Keratinocyte (primary cell): ENCODE data around the gene FUT7. TPM values are rescaled to one million over a fixed set of nuclear protein-coding genes. Genes with fewer than 3 reads are reported as not detected.

Experiments used
- DNase-seq: peaks from one replicate; pipeline ENCODE4 v3.0.0-alpha.2; 2011; ENCODE audit warnings: low read depth, missing footprints, low spot score
- FAIRE-seq: peaks from 2 replicates; lab custom pipeline; 2011; peaks lifted over from hg19 to GRCh38; lab: Jason Lieb, UNC
- H2AFZ ChIP-seq: 2 replicates; pipeline ENCODE4 v1.6.0; 2012; ENCODE audit warnings: low read length, control low read depth, inconsistent platforms; ENCODE audit not compliant: control insufficient read depth
- H3K27ac ChIP-seq: 2 replicates; pipeline ENCODE4 v1.5.1; 2011; ENCODE audit warnings: low read length; ENCODE audit not compliant: control insufficient read depth, insufficient read depth
- H3K27me3 ChIP-seq: 3 replicates; pipeline ENCODE4 v1.6.0; 2011; ENCODE audit warnings: low read length; ENCODE audit not compliant: control insufficient read depth, insufficient read depth; ENCODE audit errors: extremely low read depth
- H3K36me3 ChIP-seq, 2 experiments: 2 replicates in 1 of 2; 3 replicates in 1 of 2; pipeline ENCODE4 v1.5.1; 2011; ENCODE audit warnings: low read length in 2 of 2, mild to moderate bottlenecking in 1 of 2; ENCODE audit not compliant: control insufficient read depth in 2 of 2, insufficient read depth in 2 of 2; ENCODE audit errors: extremely low read depth in 1 of 2
- H3K4me1 ChIP-seq: 3 replicates; pipeline ENCODE4 v1.5.1; 2011; ENCODE audit warnings: low read length; ENCODE audit not compliant: control insufficient read depth, insufficient read depth; ENCODE audit errors: extremely low read depth
- H3K4me2 ChIP-seq: 3 replicates; pipeline ENCODE4 v1.6.0; 2011; ENCODE audit warnings: low read depth, low read length; ENCODE audit not compliant: control insufficient read depth, insufficient read depth; ENCODE audit errors: extremely low read depth
- H3K4me3 ChIP-seq, 3 experiments: fragments of 200-600 bp in 1 of 3; sonication (generic) in 1 of 3; 2 replicates in 2 of 3; 3 replicates in 1 of 3; pipeline ENCODE4 v1.5.1; 2011 to 2016; ENCODE audit warnings: low read length in 3 of 3, mild to moderate bottlenecking in 3 of 3, control low read depth in 2 of 3, inconsistent platforms in 1 of 3, low read depth in 1 of 3, mixed read lengths in 1 of 3, mixed run types in 1 of 3, moderate library complexity in 1 of 3; ENCODE audit not compliant: control insufficient read depth in 2 of 3, insufficient read depth in 2 of 3; ENCODE audit errors: extremely low read depth in 1 of 3
- H3K79me2 ChIP-seq: 2 replicates; pipeline ENCODE4 v1.6.0; 2012; ENCODE audit warnings: low read length; ENCODE audit not compliant: control insufficient read depth, insufficient read depth
- H3K9ac ChIP-seq: 3 replicates; pipeline ENCODE4 v1.6.0; 2011; ENCODE audit warnings: low read length; ENCODE audit not compliant: control insufficient read depth, insufficient read depth; ENCODE audit errors: extremely low read depth
- H3K9me1 ChIP-seq: 3 replicates; pipeline ENCODE4 v1.6.0; 2011; ENCODE audit warnings: low read length; ENCODE audit not compliant: control insufficient read depth, insufficient read depth; ENCODE audit errors: extremely low read depth
- H3K9me3 ChIP-seq: 2 replicates; pipeline ENCODE4 v1.5.1; 2012; ENCODE audit warnings: low read depth, low read length; ENCODE audit not compliant: control insufficient read depth
- H4K20me1 ChIP-seq: 3 replicates; pipeline ENCODE4 v1.6.0; 2011; ENCODE audit warnings: low read length; ENCODE audit not compliant: control insufficient read depth, insufficient read depth; ENCODE audit errors: extremely low read depth
- CTCF ChIP-seq, 3 experiments: IDR thresholded peaks in 1 of 3; conservative IDR thresholded peaks in 1 of 3; optimal IDR thresholded peaks in 1 of 3; 2 replicates in 2 of 3; 3 replicates in 1 of 3; pipeline versions ENCODE3 to v1.5.1; 2011; ENCODE audit warnings: low read length in 3 of 3, mild to moderate bottlenecking in 3 of 3, moderate library complexity in 2 of 3, control low read depth in 1 of 3, inconsistent platforms in 1 of 3; ENCODE audit not compliant: insufficient read depth in 2 of 3; ENCODE audit errors: extremely low read depth in 1 of 3
- EZH2 ChIP-seq: IDR thresholded peaks from one replicate; pipeline ENCODE4 v1.6.1; 2012; ENCODE audit warnings: inconsistent platforms, mild to moderate bottlenecking, low read length, moderate library complexity
- dilution Hi-C: fragments of 300-500 bp; cut with MboI; formaldehyde crosslinking; loops from one replicate; pipeline ENCODE4 v1.7.0; 2020; ENCODE audit warnings: low sequenced_read_pairs; ENCODE audit not compliant: extremely low pct_ligation_motif_present
- polyA plus RNA-seq, 5 experiments: library from polyadenylated mRNA; depleted of rRNA in 3 of 5; stranded (reverse) in 3 of 5; stranded (forward) in 1 of 5; unstranded in 1 of 5; fragments of >200 nt; gene quantifications; 1 replicate in 1 of 5; 2 replicates in 3 of 5; 3 replicates in 1 of 5; pipeline versions ENCODE4 v1.2.1 to v1.2.3, GENCODE V29; 2011 to 2012; ENCODE audit warnings: missing spikeins in 2 of 5, low read depth in 1 of 5, low replicate concordance in 1 of 5

The FUT7 gene
- polyA plus RNA-seq, 1 donor (not counting 4 experiments of a cell fraction or from before 2014, with no cell fraction given): not detected

DNA sequence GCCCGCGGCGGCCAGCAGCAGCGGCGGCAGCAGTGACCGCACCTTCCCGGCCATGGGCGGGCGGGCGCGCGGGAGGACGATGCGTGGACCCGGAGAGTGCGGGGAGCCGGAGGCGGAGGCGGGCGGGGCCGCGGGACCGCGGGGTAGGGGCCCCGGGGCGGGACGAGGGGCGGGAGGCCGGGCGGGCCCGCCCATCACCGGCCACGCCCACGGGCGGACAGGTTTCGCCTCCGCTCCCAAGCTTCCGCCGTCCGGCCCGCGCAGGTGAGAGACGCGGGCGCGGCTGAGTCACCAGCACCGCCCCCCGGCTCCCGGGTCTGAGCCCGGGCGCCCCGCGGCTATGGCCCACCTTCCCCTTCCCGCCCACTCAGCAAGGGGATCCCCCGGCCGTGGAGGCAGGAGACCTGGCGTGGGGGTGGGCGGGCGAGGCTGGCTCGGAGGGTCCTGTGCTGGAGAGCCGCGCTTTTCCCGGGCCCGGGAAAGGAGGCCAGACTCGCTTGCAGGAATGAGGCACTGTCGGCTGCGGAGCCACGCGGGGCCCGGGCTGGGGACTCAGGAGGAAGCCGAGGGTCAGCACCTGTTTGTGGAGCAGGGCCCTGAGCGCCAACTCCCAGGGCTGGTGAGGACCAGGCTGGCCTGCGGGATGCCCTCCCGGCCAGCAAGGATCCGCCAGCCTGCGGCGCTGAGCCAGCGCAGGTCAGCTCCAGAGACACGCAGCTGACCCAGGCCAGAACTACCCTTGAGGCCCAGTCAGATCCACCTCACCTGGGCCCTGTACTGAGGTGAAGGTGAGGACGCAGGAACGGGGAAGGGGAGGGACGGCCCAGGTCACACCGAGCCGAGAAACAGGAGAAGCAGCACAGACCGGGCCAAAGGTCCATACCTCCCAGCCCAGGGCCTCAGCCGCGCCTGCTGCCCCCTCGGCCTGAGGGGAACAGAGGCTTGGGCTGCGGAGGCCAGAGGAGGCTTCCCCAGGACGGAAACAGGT lies 22.4 kb upstream of the FUT7 start, which contains the start of gene ENTPD2:
Gene ENTPD2 (minus strand): TSS at position 118 of the 988 bp plus-strand sequence. CDS start 64 bp downstream, at position 54.
- H3K9me1 ChIP-seq: no peaks in the 10 kb centered on the region
- no peaks in the 10 kb centered on the region for H3K36me3 ChIP-seq
- FAIRE-seq (no peak), DNase-seq (no peak)
- TF ChIP-seq EZH2: no peak
- TF ChIP-seq CTCF (optimal IDR thresholded peaks at IDR 0.05 in 1 of 3, IDR thresholded peaks at IDR 0.05 in 1 of 3, conservative IDR thresholded peaks at IDR 0.05 in 1 of 3; ENCODE audit: extremely low read depth in 1 of 3, insufficient read depth in 2 of 3, low read length in 3 of 3): no peak
- peak within 1 kb of the TSS; percentile 13 for H2AFZ ChIP-seq
- no peak within 1 kb of the TSS for H3K9ac ChIP-seq
- peak within 1 kb of the TSS; percentile 26 to 63 (median 47) for H3K4me3 ChIP-seq
- H3K27me3 ChIP-seq: peaks cover 8% of the 10 kb centered on the region
- peaks cover 7% of the 10 kb centered on the region for H4K20me1 ChIP-seq
- dilution Hi-C loops: no loop called here
- no peaks in the 10 kb centered on the region for H3K4me1 ChIP-seq
- no peaks in the 10 kb centered on the region for H3K9me3 ChIP-seq
- H3K79me2 ChIP-seq: no peaks in the 10 kb centered on the region
- peak within 1 kb of the TSS; percentile 69 for H3K4me2 ChIP-seq
- H3K27ac ChIP-seq: no peak within 1 kb of the TSS

DNA sequence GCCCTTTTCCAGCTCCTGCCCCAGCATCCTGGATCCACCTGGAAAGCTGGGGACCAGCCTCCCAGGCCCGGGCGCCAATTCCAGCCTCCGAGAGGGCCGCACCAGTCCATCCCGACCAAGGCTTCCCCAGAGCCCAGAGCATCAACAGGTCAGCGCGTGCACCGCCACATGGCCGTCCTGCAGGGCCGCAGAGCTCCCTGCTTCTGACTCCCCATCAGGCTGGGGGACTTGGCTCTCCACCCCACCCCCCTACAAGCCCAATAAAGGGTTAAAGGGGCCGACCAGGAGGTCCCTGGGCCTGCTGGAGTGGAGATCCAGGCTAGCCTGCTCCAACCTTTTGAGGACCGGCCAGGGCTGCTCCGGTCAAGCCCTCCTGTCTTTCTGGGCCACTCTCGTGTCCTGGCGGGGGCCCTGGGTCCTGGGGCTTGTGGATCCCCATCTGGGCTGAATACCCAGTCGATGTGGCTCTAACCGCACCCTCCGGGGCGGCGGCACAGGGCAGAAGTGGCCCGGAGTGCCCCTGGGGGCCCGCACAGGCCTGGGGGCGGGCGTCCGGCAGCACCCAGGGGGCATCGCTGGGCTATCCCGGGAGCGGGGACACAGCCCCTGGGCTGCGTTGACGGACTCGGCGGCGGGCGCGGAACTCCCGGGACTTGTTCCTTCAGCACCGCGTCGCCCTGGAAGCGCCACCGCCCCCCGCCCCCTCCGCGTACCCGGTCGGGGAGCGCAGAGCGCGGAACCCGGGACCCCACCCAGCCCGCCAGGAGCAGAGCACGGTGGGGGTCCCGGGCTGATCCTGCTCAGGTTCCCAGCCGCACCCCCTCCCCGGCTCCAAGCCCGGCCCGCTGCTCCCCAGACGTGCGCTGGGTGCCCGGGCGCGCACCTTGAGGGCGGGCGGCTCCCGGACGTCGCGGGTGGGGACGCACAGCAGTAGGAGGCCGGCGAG lies 21.4 kb upstream of the FUT7 start:
- peak overlapping the region; percentile 12 for H2AFZ ChIP-seq
- dilution Hi-C loops: no loop called here
- peaks cover 11% of the 10 kb centered on the region for H3K27me3 ChIP-seq
- H3K79me2 ChIP-seq: no peaks in the 10 kb centered on the region
- H3K4me1 ChIP-seq: no peaks in the 10 kb centered on the region
- H3K9me3 ChIP-seq: no peaks in the 10 kb centered on the region
- DNase-seq: no peak
- H3K36me3 ChIP-seq: no peaks in the 10 kb centered on the region
- FAIRE-seq: no peak
- peaks cover 7% of the 10 kb centered on the region for H4K20me1 ChIP-seq
- TF ChIP-seq CTCF (optimal IDR thresholded peaks at IDR 0.05 in 1 of 3, IDR thresholded peaks at IDR 0.05 in 1 of 3, conservative IDR thresholded peaks at IDR 0.05 in 1 of 3; ENCODE audit: extremely low read depth in 1 of 3, insufficient read depth in 2 of 3, low read length in 3 of 3): no peak
- TF ChIP-seq EZH2: no peak
- peak overlapping the region; percentile 26 to 63 (median 47) for H3K4me3 ChIP-seq
- no peaks in the 10 kb centered on the region for H3K9me1 ChIP-seq
- no peak overlapping the region for H3K27ac ChIP-seq
- no peak overlapping the region for H3K9ac ChIP-seq
- H3K4me2 ChIP-seq: peak overlapping the region; percentile 69
